Progenitor cell of endocrine pancreas (in vitro differentiated cells): ENCODE data around the gene TMEM250. TPM values are rescaled to one million over a fixed set of nuclear protein-coding genes. Genes with fewer than 3 reads are reported as not detected.

ENCODE experiments used
- DNase-seq: peaks from one replicate; pipeline ENCODE4 v3.0.0; 2021; ENCODE audit warnings: low spot score; ENCODE audit not compliant: unreplicated experiment
- H3K27ac Mint-ChIP-seq: 2 replicates; pipeline ENCODE4 v1.8.0; 2021; ENCODE audit warnings: mild to moderate bottlenecking, moderate library complexity, mixed read lengths
- H3K27me3 Mint-ChIP-seq: 2 replicates; pipeline ENCODE4 v1.8.0; 2021; ENCODE audit warnings: mixed read lengths
- H3K36me3 Mint-ChIP-seq: 2 replicates; pipeline ENCODE4 v1.8.0; 2022; ENCODE audit warnings: mixed read lengths; ENCODE audit not compliant: insufficient read depth
- H3K4me1 Mint-ChIP-seq: 2 replicates; pipeline ENCODE4 v1.8.0; 2021; ENCODE audit warnings: low read depth, mixed read lengths
- H3K4me3 Mint-ChIP-seq: 2 replicates; pipeline ENCODE4 v1.8.0; 2021; ENCODE audit warnings: low read depth, mild to moderate bottlenecking, moderate library complexity, mixed read lengths
- H3K9me3 Mint-ChIP-seq: 2 replicates; pipeline ENCODE4 v1.8.0; 2021; ENCODE audit warnings: low read depth, mixed read lengths
- long read RNA-seq: library from polyadenylated mRNA; unstranded; transcript quantifications from one replicate; pipeline ENCODE4 v2.0.0, GENCODE V29; 2020
- total RNA-seq: library from RNA; stranded (reverse); gene quantifications from 2 replicates; pipeline ENCODE4 v1.2.1, GENCODE V29; 2021
- TF ChIP-seq, protein P1 (sequence below): fragments of 200-600 bp; sonication (generic); IDR thresholded peaks from one replicate; pipeline ENCODE4 v1.5.0; 2021; ENCODE audit warnings: antibody characterized with exemption, mild to moderate bottlenecking; ENCODE audit not compliant: unreplicated experiment

Gene TMEM250
- total RNA-seq: 39.2 and 39.5 TPM in 2 replicates
- long read RNA-seq, partial matches to known transcripts: 1 of 1 reads
- long read RNA-seq, other reads (novel, unspliced or antisense): 0 of 1 reads

- peak within 1 kb of the TSS; percentile 77 for H3K4me3 Mint-ChIP-seq
- no peaks in the 10 kb centered on the region for H3K9me3 Mint-ChIP-seq
- H3K4me1 Mint-ChIP-seq: no peaks in the 10 kb centered on the region
- H3K27me3 Mint-ChIP-seq: peaks cover 4% of the 10 kb centered on the region
- peak; percentile 96 for DNase-seq
- peaks cover 3% of the 10 kb centered on the region for H3K36me3 Mint-ChIP-seq
- TF ChIP-seq, protein P1, sequence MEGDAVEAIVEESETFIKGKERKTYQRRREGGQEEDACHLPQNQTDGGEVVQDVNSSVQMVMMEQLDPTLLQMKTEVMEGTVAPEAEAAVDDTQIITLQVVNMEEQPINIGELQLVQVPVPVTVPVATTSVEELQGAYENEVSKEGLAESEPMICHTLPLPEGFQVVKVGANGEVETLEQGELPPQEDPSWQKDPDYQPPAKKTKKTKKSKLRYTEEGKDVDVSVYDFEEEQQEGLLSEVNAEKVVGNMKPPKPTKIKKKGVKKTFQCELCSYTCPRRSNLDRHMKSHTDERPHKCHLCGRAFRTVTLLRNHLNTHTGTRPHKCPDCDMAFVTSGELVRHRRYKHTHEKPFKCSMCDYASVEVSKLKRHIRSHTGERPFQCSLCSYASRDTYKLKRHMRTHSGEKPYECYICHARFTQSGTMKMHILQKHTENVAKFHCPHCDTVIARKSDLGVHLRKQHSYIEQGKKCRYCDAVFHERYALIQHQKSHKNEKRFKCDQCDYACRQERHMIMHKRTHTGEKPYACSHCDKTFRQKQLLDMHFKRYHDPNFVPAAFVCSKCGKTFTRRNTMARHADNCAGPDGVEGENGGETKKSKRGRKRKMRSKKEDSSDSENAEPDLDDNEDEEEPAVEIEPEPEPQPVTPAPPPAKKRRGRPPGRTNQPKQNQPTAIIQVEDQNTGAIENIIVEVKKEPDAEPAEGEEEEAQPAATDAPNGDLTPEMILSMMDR: peak; percentile 36
- peak within 1 kb of the TSS; percentile 84 for H3K27ac Mint-ChIP-seq
Observed at GRCh38 chr9:136118320-136119060, at the start of gene TMEM250. TSS of gene TMEM250 (minus strand) at chr9:136118875. CDS start at chr9:136116900, 1,975 bp downstream.

DNA sequence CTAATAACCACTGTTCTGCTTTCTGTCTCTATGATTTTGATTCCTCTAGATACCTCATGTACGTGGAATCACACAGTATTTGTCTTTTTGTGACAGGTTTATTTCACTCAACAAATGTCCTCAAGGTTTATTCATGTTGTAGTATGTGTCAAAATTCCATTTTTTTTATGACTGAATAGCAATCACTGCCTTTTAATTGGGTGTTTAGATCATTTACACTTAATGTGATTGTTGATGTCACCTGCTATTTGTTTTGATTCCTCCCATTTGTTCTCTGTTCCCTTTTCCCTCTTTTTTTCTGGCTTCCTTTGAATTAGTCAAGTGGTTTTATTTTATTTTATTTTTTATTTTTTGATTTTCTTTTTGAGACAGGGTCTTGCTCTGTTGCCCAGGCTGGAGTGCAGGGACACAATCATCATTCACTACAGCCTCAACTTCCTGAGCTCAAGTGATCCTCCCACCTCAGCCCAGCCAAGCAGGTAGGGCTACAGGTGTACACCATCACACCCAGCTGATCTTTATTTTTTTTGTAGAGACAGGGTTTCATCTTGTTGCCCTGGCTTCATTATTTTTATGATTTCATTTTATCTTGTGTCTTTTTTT is 44.7 kb upstream of the TMEM250 start:
- H3K9me3 Mint-ChIP-seq: peaks cover 6% of the 10 kb centered on the region

DNA sequence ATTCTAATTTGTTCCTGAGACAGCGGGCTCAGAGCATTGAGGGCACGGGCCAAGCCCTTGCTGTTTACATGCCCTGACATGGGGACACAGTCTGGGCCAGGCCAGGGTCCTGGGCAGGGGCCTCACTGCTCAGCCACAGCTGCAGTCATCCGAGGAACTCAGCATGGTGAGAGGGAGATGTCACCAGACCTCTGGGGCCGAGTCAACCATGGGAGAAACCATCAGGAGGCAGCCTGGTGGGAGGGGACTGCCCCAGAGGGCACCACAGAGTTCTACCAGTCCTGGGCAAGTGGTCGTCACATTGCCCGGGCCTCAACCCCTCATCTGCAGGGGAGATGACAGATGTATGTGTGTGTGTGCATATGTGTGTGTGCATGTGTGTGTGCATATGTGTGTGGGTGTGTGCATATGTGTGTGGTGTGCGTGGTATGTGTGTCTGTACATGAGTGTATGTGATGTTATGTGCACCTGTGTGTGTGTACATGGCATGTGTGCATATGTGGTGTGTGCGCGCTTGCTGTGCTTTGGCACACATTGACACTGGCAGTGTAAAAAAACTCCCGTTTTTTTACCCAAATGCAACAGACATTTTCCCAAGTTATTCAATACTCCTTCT is 42.4 kb upstream of the TMEM250 start:
- TF ChIP-seq, protein P1: no peak
- no peaks in the 10 kb centered on the region for H3K27me3 Mint-ChIP-seq
- no peaks in the 10 kb centered on the region for H3K36me3 Mint-ChIP-seq
- H3K27ac Mint-ChIP-seq: peak overlapping the region; percentile 57
- peaks cover 31% of the 10 kb centered on the region for H3K4me1 Mint-ChIP-seq
- H3K9me3 Mint-ChIP-seq: peaks cover 3% of the 10 kb centered on the region
- DNase-seq: no peak
- H3K4me3 Mint-ChIP-seq: peak overlapping the region; percentile 26

More for the DNA sequence above, 44.7 kb upstream of the TMEM250 start:
- peaks cover 25% of the 10 kb centered on the region for H3K4me1 Mint-ChIP-seq
- DNase-seq: no peak
- H3K27ac Mint-ChIP-seq: no peak overlapping the region
- H3K27me3 Mint-ChIP-seq: peaks cover 2% of the 10 kb centered on the region
- no peaks in the 10 kb centered on the region for H3K36me3 Mint-ChIP-seq
- TF ChIP-seq, protein P1: no peak
- no peak overlapping the region for H3K4me3 Mint-ChIP-seq

DNA sequence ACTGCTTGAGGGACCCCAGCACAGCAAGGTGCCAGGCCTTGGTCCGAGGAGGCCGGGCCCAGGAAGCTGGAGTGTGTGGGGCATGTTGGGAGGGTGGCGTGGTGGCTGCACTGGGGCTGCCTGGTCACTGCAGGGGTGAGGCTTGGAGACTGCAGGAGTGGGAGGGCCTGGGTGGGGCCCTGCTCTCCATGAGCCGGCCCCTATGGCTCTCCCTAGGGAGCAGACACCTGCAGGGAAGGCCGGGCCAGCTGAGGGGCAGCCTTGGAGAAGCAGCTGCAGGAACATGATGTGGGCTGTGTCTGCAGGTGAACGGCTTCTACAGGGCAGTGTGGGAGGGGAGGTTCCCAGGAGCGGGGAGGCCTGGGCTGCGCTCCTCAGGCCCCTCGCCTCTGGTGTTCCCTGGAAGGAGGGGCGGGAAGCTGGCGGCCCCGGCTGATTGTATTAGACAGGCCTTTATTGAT is 41.7 kb upstream of the TMEM250 start:
- no peaks in the 10 kb centered on the region for H3K36me3 Mint-ChIP-seq
- peaks cover 3% of the 10 kb centered on the region for H3K9me3 Mint-ChIP-seq

GRCh38 chr9:136159851-136160250 is 41.2 kb upstream of the TMEM250 start:
- no peak for DNase-seq
- H3K4me1 Mint-ChIP-seq: peaks cover 34% of the 10 kb centered on the region
- H3K4me3 Mint-ChIP-seq: no peak overlapping the region
- TF ChIP-seq, protein P1: no peak
- H3K9me3 Mint-ChIP-seq: peaks cover 3% of the 10 kb centered on the region
- no peaks in the 10 kb centered on the region for H3K36me3 Mint-ChIP-seq
- no peaks in the 10 kb centered on the region for H3K27me3 Mint-ChIP-seq
- peak overlapping the region; percentile 76 for H3K27ac Mint-ChIP-seq

More for the DNA sequence above, 41.7 kb upstream of the TMEM250 start:
- no peaks in the 10 kb centered on the region for H3K27me3 Mint-ChIP-seq
- peaks cover 34% of the 10 kb centered on the region for H3K4me1 Mint-ChIP-seq
- TF ChIP-seq, protein P1: no peak
- peak; percentile 43 for DNase-seq
- peak overlapping the region; percentile 76 for H3K27ac Mint-ChIP-seq
- H3K4me3 Mint-ChIP-seq: no peak overlapping the region
